ENCODE data around the gene AGAP3.

GRCh38 chr7:151107882-151108281, 21.6 kb downstream of the AGAP3 start:
- TF ChIP-seq, protein P1, sequence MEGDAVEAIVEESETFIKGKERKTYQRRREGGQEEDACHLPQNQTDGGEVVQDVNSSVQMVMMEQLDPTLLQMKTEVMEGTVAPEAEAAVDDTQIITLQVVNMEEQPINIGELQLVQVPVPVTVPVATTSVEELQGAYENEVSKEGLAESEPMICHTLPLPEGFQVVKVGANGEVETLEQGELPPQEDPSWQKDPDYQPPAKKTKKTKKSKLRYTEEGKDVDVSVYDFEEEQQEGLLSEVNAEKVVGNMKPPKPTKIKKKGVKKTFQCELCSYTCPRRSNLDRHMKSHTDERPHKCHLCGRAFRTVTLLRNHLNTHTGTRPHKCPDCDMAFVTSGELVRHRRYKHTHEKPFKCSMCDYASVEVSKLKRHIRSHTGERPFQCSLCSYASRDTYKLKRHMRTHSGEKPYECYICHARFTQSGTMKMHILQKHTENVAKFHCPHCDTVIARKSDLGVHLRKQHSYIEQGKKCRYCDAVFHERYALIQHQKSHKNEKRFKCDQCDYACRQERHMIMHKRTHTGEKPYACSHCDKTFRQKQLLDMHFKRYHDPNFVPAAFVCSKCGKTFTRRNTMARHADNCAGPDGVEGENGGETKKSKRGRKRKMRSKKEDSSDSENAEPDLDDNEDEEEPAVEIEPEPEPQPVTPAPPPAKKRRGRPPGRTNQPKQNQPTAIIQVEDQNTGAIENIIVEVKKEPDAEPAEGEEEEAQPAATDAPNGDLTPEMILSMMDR (IDR thresholded peaks at IDR 0.05), result no peak
- no peak for TF ChIP-seq POLR2A (IDR thresholded peaks at IDR 0.05)
